DND-41 (cell line): ENCODE measurements around the gene SH3BP5.

Experiments used
- ATAC-seq: fragments of 200-7000 bp; cut with Tn5 transposase; 3 replicates; pipeline ENCODE4 v1.9.1; 2021; ENCODE audit warnings: low read depth; ENCODE audit not compliant: insufficient read depth
- DNase-seq: peaks from one replicate; pipeline ENCODE4 v3.0.0-alpha.2; 2020
- H2AFZ ChIP-seq: 2 replicates; pipeline ENCODE4 v1.6.0; 2012; ENCODE audit warnings: low read depth, low read length
- H3K27ac ChIP-seq: 2 replicates; pipeline ENCODE4 v1.5.1; 2012; ENCODE audit warnings: low read length, inconsistent platforms
- H3K27me3 ChIP-seq: fragments of 200-600 bp; sonication (generic); 2 replicates; pipeline ENCODE4 v1.6.0; 2012; ENCODE audit warnings: low read length, mild to moderate bottlenecking, inconsistent platforms; ENCODE audit not compliant: insufficient read depth, poor library complexity
- H3K36me3 ChIP-seq: 2 replicates; pipeline ENCODE4 v1.5.1; 2012; ENCODE audit warnings: low read length, inconsistent platforms; ENCODE audit not compliant: insufficient read depth
- H3K4me1 ChIP-seq: 2 replicates; pipeline ENCODE4 v1.5.1; 2012; ENCODE audit warnings: mild to moderate bottlenecking, low read length; ENCODE audit not compliant: insufficient read depth
- H3K4me2 ChIP-seq: 2 replicates; pipeline ENCODE4 v1.6.0; 2012; ENCODE audit warnings: mild to moderate bottlenecking, moderate library complexity, low read length, inconsistent platforms; ENCODE audit not compliant: insufficient read depth
- H3K4me3 ChIP-seq, 2 experiments: fragments of 200-600 bp in 1 of 2; shearing (Covaris generic) in 1 of 2; 2 replicates each; pipeline ENCODE4 v1.5.1; 2012 to 2016; ENCODE audit warnings: inconsistent platforms in 2 of 2, low read length in 2 of 2, mild to moderate bottlenecking in 2 of 2, low read depth in 1 of 2, moderate library complexity in 1 of 2
- H3K79me2 ChIP-seq: 2 replicates; pipeline ENCODE4 v1.6.0; 2012; ENCODE audit warnings: low read length, inconsistent platforms; ENCODE audit not compliant: insufficient read depth
- H3K9ac ChIP-seq: 2 replicates; pipeline ENCODE4 v1.6.0; 2012; ENCODE audit warnings: low read depth, mild to moderate bottlenecking, inconsistent platforms, low read length, moderate library complexity
- H3K9me3 ChIP-seq: 2 replicates; pipeline ENCODE4 v1.5.1; 2012; ENCODE audit warnings: low read length, moderate library complexity, mild to moderate bottlenecking, inconsistent platforms; ENCODE audit not compliant: insufficient read depth, severe bottlenecking
- H4K20me1 ChIP-seq: 2 replicates; pipeline ENCODE4 v1.6.0; 2012; ENCODE audit warnings: low read length; ENCODE audit not compliant: insufficient read depth
- EZH2 ChIP-seq: IDR thresholded peaks from 3 replicates; pipeline ENCODE4 v1.6.1; 2012; ENCODE audit warnings: borderline replicate concordance, low read depth, mild to moderate bottlenecking, moderate library complexity, low read length, inconsistent platforms; ENCODE audit not compliant: severe bottlenecking
- TF ChIP-seq, protein P1 (sequence below): IDR thresholded peaks from 2 replicates; pipeline ENCODE4 v1.5.1; 2012; ENCODE audit warnings: borderline replicate concordance, low read length, moderate library complexity, mild to moderate bottlenecking; ENCODE audit not compliant: poor library complexity, severe bottlenecking; ENCODE audit errors: extremely low read depth

Gene SH3BP5

DNA sequence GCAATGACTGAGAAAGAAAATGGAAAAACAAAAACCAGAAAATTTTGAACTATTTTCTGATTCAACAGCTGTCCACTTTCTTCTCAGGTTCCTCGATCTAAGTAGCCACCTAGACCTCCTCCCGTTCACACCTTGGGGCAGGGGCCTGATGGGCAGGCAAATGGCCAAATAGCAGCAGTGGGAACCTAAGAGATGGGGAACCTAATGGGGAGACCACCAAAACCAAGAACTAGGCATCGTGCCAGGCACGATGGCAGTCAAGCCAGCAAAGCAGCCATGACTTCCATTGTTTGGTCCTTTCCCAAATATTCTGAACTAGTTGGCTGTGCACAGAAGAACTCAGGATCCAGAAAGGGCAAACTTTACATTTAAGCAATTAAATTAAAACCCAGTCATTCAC, 69.3 kb downstream of the SH3BP5 start:
- H3K9ac ChIP-seq = no peak overlapping the region
- no peaks in the 10 kb centered on the region for H3K27me3 ChIP-seq
- H2AFZ ChIP-seq = no peak overlapping the region
- DNase-seq (no peak), ATAC-seq (no peak)
- H3K4me2 ChIP-seq = no peak overlapping the region
- H3K79me2 ChIP-seq = peaks cover 14% of the 10 kb centered on the region
- TF ChIP-seq EZH2 = no peak
- TF ChIP-seq, protein P1, sequence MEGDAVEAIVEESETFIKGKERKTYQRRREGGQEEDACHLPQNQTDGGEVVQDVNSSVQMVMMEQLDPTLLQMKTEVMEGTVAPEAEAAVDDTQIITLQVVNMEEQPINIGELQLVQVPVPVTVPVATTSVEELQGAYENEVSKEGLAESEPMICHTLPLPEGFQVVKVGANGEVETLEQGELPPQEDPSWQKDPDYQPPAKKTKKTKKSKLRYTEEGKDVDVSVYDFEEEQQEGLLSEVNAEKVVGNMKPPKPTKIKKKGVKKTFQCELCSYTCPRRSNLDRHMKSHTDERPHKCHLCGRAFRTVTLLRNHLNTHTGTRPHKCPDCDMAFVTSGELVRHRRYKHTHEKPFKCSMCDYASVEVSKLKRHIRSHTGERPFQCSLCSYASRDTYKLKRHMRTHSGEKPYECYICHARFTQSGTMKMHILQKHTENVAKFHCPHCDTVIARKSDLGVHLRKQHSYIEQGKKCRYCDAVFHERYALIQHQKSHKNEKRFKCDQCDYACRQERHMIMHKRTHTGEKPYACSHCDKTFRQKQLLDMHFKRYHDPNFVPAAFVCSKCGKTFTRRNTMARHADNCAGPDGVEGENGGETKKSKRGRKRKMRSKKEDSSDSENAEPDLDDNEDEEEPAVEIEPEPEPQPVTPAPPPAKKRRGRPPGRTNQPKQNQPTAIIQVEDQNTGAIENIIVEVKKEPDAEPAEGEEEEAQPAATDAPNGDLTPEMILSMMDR = no peak
- peaks cover 3% of the 10 kb centered on the region; the same call in 1 of the 2 replicates for H4K20me1 ChIP-seq
- H3K36me3 ChIP-seq = peaks cover 60% of the 10 kb centered on the region
- no peak overlapping the region for H3K4me3 ChIP-seq
- H3K9me3 ChIP-seq = no peaks in the 10 kb centered on the region
- peaks cover 6% of the 10 kb centered on the region for H3K4me1 ChIP-seq
- H3K27ac ChIP-seq = no peak overlapping the region

DNA sequence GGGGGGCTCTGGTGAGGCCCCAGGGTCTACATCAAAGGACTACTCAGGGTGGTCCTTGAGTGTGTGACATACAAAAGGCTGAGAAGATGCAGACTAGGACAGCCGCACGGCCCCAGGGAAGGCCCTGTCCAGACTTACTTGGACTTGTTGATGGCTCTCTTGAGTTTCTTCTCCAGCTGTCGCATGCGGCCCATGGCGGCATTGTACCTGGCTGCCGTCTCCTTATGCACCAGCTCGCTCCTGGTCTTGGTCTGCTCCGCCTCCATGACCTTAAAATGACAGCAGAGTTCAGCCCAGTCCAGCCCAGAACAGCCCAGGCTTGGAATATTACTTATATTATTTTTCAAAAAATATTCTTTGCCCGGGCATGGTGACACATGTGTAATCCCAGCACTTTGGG, 70.4 kb downstream of the SH3BP5 start:
- no peak overlapping the region for H3K27ac ChIP-seq
- no peaks in the 10 kb centered on the region for H3K27me3 ChIP-seq
- no peak overlapping the region for H3K9ac ChIP-seq
- H4K20me1 ChIP-seq = no peaks in the 10 kb centered on the region
- H3K36me3 ChIP-seq = peaks cover 64% of the 10 kb centered on the region
- DNase-seq (no peak), ATAC-seq (no peak)
- no peak overlapping the region for H2AFZ ChIP-seq
- TF ChIP-seq, protein P1 = no peak
- TF ChIP-seq EZH2 = no peak
- 0 out of 2 replicates have a peak, but pooled peaks cover 5% of the 10 kb centered on the region for H3K4me1 ChIP-seq
- H3K79me2 ChIP-seq = peaks cover 7% of the 10 kb centered on the region
- no peaks in the 10 kb centered on the region for H3K9me3 ChIP-seq
- H3K4me2 ChIP-seq = no peak overlapping the region
- no peak overlapping the region for H3K4me3 ChIP-seq

DNA sequence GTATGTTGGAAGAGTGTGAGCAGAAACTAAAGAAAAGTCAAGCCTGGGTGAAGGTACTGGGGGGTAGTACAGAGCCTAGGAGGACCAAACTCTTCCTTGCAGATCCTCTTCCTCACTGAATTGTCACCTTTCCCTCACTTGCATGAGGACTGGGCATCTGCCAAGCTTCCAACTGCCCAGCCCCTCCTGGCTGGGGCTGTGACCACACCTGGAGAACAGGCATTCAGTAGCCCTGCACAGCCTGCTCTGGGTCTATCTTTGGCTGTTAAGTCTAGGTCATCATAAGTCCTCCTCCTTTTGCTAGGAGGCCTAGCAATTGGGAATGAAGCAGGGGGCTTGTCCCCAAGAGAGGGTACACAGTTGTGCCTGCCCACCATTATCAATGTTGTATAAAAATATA, 71.1 kb downstream of the SH3BP5 start:
- TF ChIP-seq EZH2 = no peak
- TF ChIP-seq, protein P1 = no peak
- Histone ChIP-seq H4K20me1 (no peaks in the 10 kb centered on the region), H3K27me3 (no peaks in the 10 kb centered on the region), H2AFZ (no peak overlapping the region), H3K27ac (no peak overlapping the region), H3K9me3 (no peaks in the 10 kb centered on the region), H3K79me2 (peaks cover 4% of the 10 kb centered on the region), H3K36me3 (peaks cover 64% of the 10 kb centered on the region), H3K4me2 (no peak overlapping the region), H3K4me1 (0 out of 2 replicates have a peak, but pooled peaks cover 3% of the 10 kb centered on the region), H3K9ac (no peak overlapping the region), H3K4me3 (no peak overlapping the region)
- ATAC-seq (no peak), DNase-seq (no peak)

DNA sequence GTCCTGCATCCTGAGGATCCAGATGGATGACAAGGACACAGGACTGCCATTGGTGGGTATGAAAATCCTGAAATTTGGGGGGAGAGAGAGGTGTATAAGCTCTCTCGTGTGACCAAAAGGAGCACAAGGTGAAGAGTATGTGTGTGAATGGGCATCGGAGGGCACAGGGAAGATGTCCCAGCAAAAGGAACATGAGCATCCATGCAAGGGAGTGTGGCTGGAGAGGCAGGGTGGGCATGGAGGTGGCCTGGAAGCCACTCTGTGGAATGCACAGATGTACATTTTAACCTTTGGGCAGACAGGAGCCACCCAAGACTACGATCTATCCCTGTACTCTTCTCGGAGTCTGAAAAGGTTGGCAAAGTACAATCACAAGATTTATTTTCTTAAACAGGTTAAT, 71.9 kb downstream of the SH3BP5 start:
- Histone ChIP-seq H3K9me3 (no peaks in the 10 kb centered on the region), H3K9ac (no peak overlapping the region)
- DNase-seq = no peak

More for the DNA sequence above, 71.9 kb downstream of the SH3BP5 start:
- H3K4me3 ChIP-seq = no peak overlapping the region
- no peak overlapping the region for H3K4me2 ChIP-seq
- no peaks in the 10 kb centered on the region for H3K27me3 ChIP-seq
- no peak overlapping the region for H3K27ac ChIP-seq
- no peak for ATAC-seq
- no peaks in the 10 kb centered on the region; the same call in 1 of the 2 replicates for H3K79me2 ChIP-seq
- H3K4me1 ChIP-seq = 0 out of 2 replicates have a peak, but pooled peaks cover under 1% of the 10 kb centered on the region
- peaks cover 66% of the 10 kb centered on the region for H3K36me3 ChIP-seq
- no peak for TF ChIP-seq EZH2
- TF ChIP-seq, protein P1 = no peak
- no peaks in the 10 kb centered on the region for H4K20me1 ChIP-seq
- no peak overlapping the region for H2AFZ ChIP-seq
